WTC11 (cell line): ENCODE data around the gene NEURL1. TPM values are rescaled to one million over a fixed set of nuclear protein-coding genes. Genes with fewer than 3 reads are reported as not detected.

Experiments used
- ATAC-seq: fragments of 200-7000 bp; cut with Tn5 transposase; 2 replicates; pipeline ENCODE4 v1.10.0; 2021; ENCODE audit warnings: mild to moderate bottlenecking, moderate library complexity
- CTCF ChIA-PET: fragments of 300-600 bp; sonication (Branson Sonifier 250); formaldehyde crosslinking; loops from one replicate; lab custom pipeline; 2021; ENCODE audit warnings: antibody characterized with exemption; lab: Charles Lee
- POLR2A ChIA-PET: fragments of 350-600 bp; sonication (Branson Sonifier 250); formaldehyde crosslinking; loops from one replicate; lab custom pipeline; 2021; ENCODE audit warnings: antibody characterized with exemption; lab: Charles Lee
- DNase-seq: peaks from one replicate; pipeline ENCODE4 v3.0.0; 2021; ENCODE audit warnings: low spot score
- H3K27ac Mint-ChIP-seq: 2 replicates; pipeline ENCODE4 v1.8.0; 2021; ENCODE audit warnings: mixed read lengths
- H3K27me3 Mint-ChIP-seq: 2 replicates; pipeline ENCODE4 v1.8.0; 2021; ENCODE audit warnings: low read depth, mild to moderate bottlenecking, moderate library complexity, mixed read lengths
- H3K36me3 Mint-ChIP-seq: 2 replicates; pipeline ENCODE4 v1.8.0; 2021; ENCODE audit warnings: mixed read lengths
- H3K4me1 Mint-ChIP-seq: 2 replicates; pipeline ENCODE4 v1.8.0; 2022; ENCODE audit warnings: mixed read lengths
- H3K4me3 Mint-ChIP-seq: 2 replicates; pipeline ENCODE4 v1.8.0; 2021; ENCODE audit warnings: mild to moderate bottlenecking, moderate library complexity, mixed read lengths
- H3K9me3 Mint-ChIP-seq: 2 replicates; pipeline ENCODE4 v1.8.0; 2021; ENCODE audit warnings: mixed read lengths
- ATF1 ChIP-seq: sonication (generic); formaldehyde crosslinking; IDR thresholded peaks from 2 replicates; pipeline ENCODE4 v1.8.1; 2023; ENCODE audit warnings: mild to moderate bottlenecking, moderate library complexity, missing genetic modification reagents
- CBFB ChIP-seq: sonication (generic); formaldehyde crosslinking; IDR thresholded peaks from 2 replicates; pipeline ENCODE4 v1.8.1; 2022; ENCODE audit warnings: mild to moderate bottlenecking, low read depth, missing genetic modification reagents
- FOXK1 ChIP-seq: sonication (generic); formaldehyde crosslinking; IDR thresholded peaks from 2 replicates; pipeline ENCODE4 v1.8.0; 2022; ENCODE audit warnings: mild to moderate bottlenecking, moderate library complexity, missing genetic modification reagents
- FOXP1 ChIP-seq: sonication (generic); formaldehyde crosslinking; IDR thresholded peaks from 2 replicates; pipeline ENCODE4 v1.8.0; 2022; ENCODE audit warnings: missing genetic modification reagents, mild to moderate bottlenecking, moderate library complexity, borderline replicate concordance
- IRF2 ChIP-seq: sonication (generic); formaldehyde crosslinking; IDR thresholded peaks from 2 replicates; pipeline ENCODE4 v1.8.0; 2022; ENCODE audit warnings: low read depth, missing genetic modification reagents, borderline replicate concordance
- JUN ChIP-seq: sonication (generic); formaldehyde crosslinking; IDR thresholded peaks from 2 replicates; pipeline ENCODE4 v1.8.0; 2023; ENCODE audit warnings: mild to moderate bottlenecking, missing genetic modification reagents
- NR1H2 ChIP-seq: sonication (generic); formaldehyde crosslinking; IDR thresholded peaks from 2 replicates; pipeline ENCODE4 v1.9.0; 2021; ENCODE audit warnings: mild to moderate bottlenecking, moderate library complexity, missing genetic modification reagents
- RORB ChIP-seq: fragments of 250-450 bp; sonication (Bioruptor Pico); IDR thresholded peaks from 2 replicates; pipeline ENCODE4 v1.9.0; 2021; ENCODE audit warnings: mild to moderate bottlenecking
- SMAD4 ChIP-seq: sonication (generic); formaldehyde crosslinking; IDR thresholded peaks from 2 replicates; pipeline ENCODE4 v1.8.0; 2022; ENCODE audit warnings: mild to moderate bottlenecking, missing genetic modification reagents
- TCF7 ChIP-seq: sonication (generic); formaldehyde crosslinking; IDR thresholded peaks from 2 replicates; pipeline ENCODE4 v1.8.0; 2022; ENCODE audit warnings: mild to moderate bottlenecking, low read depth, missing genetic modification reagents, moderate library complexity
- TEAD1 ChIP-seq: sonication (generic); formaldehyde crosslinking; IDR thresholded peaks from 2 replicates; pipeline ENCODE4 v1.8.0; 2022; ENCODE audit warnings: mild to moderate bottlenecking, missing genetic modification reagents
- TP53 ChIP-seq: sonication (generic); formaldehyde crosslinking; IDR thresholded peaks from 2 replicates; pipeline ENCODE4 v1.8.1; 2023; ENCODE audit warnings: mild to moderate bottlenecking, missing genetic modification reagents
- ZBTB21 ChIP-seq: sonication (generic); formaldehyde crosslinking; IDR thresholded peaks from 2 replicates; pipeline ENCODE4 v1.8.1; 2023; ENCODE audit warnings: mild to moderate bottlenecking, missing genetic modification reagents, borderline replicate concordance
- ZNF219 ChIP-seq: sonication (generic); formaldehyde crosslinking; IDR thresholded peaks from 2 replicates; pipeline ENCODE4 v1.8.0; 2023; ENCODE audit warnings: missing genetic modification reagents, mild to moderate bottlenecking, borderline replicate concordance
- ZNF396 ChIP-seq: fragments of 250-450 bp; sonication (Bioruptor Pico); IDR thresholded peaks from 2 replicates; pipeline ENCODE4 v1.8.0; 2021; ENCODE audit warnings: mild to moderate bottlenecking, moderate library complexity, borderline replicate concordance
- ZNF416 ChIP-seq: fragments of 250-450 bp; sonication (Bioruptor Pico); IDR thresholded peaks from 2 replicates; pipeline ENCODE4 v1.9.0; 2021; ENCODE audit warnings: mild to moderate bottlenecking, inconsistent platforms
- ZNF423 ChIP-seq: fragments of 250-450 bp; sonication (Bioruptor Pico); IDR thresholded peaks from 2 replicates; pipeline ENCODE4 v2.1.2; 2022; ENCODE audit warnings: mild to moderate bottlenecking, moderate library complexity
- ZNF671 ChIP-seq: fragments of 250-450 bp; sonication (Bioruptor Pico); IDR thresholded peaks from 2 replicates; pipeline ENCODE4 v1.8.0; 2021; ENCODE audit warnings: mild to moderate bottlenecking
- total RNA-seq: library from RNA; stranded (reverse); gene quantifications from 3 replicates; pipeline ENCODE4 v1.2.3, GENCODE V29; 2021
- TF ChIP-seq, protein P1 (sequence below): sonication (generic); formaldehyde crosslinking; IDR thresholded peaks from 2 replicates; pipeline ENCODE4 v1.8.0; 2022; ENCODE audit warnings: mild to moderate bottlenecking, missing genetic modification reagents
- TF ChIP-seq, protein P2 (sequence below): sonication (generic); formaldehyde crosslinking; IDR thresholded peaks from 2 replicates; pipeline ENCODE4 v1.8.0; 2022; ENCODE audit warnings: mild to moderate bottlenecking, missing genetic modification reagents
- TF ChIP-seq, protein P3 (sequence below): sonication (generic); formaldehyde crosslinking; IDR thresholded peaks from 2 replicates; pipeline ENCODE4 v1.8.1; 2023; ENCODE audit warnings: mild to moderate bottlenecking, missing genetic modification reagents, moderate library complexity
- TF ChIP-seq, protein P4 (sequence below): fragments of 250-450 bp; sonication (Bioruptor Pico); conservative IDR thresholded peaks from 2 replicates; pipeline ENCODE4 v1.9.0; 2021; ENCODE audit warnings: mild to moderate bottlenecking
- TF ChIP-seq, protein P5 (sequence below): sonication (generic); formaldehyde crosslinking; IDR thresholded peaks from 2 replicates; pipeline ENCODE4 v1.8.1; 2022; ENCODE audit warnings: low read depth, mild to moderate bottlenecking, moderate library complexity, missing genetic modification reagents, borderline replicate concordance
- TF ChIP-seq, protein P6 (sequence below): sonication (generic); formaldehyde crosslinking; IDR thresholded peaks from 2 replicates; pipeline ENCODE4 v1.8.1; 2023; ENCODE audit warnings: mild to moderate bottlenecking, missing genetic modification reagents, moderate library complexity

NEURL1 gene
- total RNA-seq, 1 experiment from 2014 or later = 1.2 TPM

DNA sequence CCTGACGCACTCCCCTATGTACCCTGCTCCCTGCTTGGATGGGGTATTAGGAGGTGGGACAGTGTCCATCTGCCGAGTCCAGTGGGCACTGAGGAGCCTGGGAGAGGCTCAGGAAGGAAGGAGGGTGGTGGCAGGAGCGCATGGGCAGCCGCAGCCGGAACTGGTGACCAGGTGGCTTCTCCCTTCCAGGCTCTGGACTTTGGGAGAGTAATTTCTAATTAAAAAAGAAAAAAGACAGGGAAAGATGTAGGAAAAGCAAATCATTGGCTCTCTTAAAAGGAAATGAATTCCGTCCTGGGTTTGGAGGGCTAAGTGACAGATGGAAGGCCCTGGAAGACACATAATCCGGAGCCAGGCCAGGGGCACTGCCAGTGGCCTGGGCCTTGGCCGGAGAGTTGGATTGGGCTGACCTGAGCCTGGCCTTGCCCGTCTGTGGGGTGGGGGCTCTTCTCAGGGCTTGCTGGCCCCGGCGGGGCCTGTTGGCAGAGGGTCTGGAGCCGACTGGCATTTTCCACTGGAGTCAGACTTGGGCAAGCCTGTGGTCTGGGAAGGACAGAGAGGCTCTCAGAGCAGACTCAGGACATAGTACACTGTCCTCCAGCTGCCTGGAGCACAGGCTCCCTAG, 63.0 kb downstream of the NEURL1 start:
- 0 out of 2 replicates have a peak, but pooled peaks cover 3% of the 10 kb centered on the region for H3K4me1 Mint-ChIP-seq
- H3K27me3 Mint-ChIP-seq = peaks cover 26% of the 10 kb centered on the region
- POLR2A ChIA-PET = no interaction called here
- H3K4me3 Mint-ChIP-seq = peak overlapping the region; percentile 56; the same call in 1 of the 2 replicates
- CTCF ChIA-PET = interaction anchor here (3.4 kb wide), 1 partner anchor 14 kb away, joined by 12 read pairs; no protein-coding TSS in a partner anchor
- no peak for DNase-seq
- TF ChIP-seq, protein P1, sequence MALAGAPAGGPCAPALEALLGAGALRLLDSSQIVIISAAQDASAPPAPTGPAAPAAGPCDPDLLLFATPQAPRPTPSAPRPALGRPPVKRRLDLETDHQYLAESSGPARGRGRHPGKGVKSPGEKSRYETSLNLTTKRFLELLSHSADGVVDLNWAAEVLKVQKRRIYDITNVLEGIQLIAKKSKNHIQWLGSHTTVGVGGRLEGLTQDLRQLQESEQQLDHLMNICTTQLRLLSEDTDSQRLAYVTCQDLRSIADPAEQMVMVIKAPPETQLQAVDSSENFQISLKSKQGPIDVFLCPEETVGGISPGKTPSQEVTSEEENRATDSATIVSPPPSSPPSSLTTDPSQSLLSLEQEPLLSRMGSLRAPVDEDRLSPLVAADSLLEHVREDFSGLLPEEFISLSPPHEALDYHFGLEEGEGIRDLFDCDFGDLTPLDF (CRISPR knock-in tag) = no peak
- TF ChIP-seq SMAD4 (CRISPR knock-in tag) = no peak
- no peak for TF ChIP-seq ZNF396 (CRISPR knock-in tag)
- TF ChIP-seq TEAD1 = no peak
- TF ChIP-seq, all 79 proteins: peak for 0
- H3K36me3 Mint-ChIP-seq = no peaks in the 10 kb centered on the region
- H3K9me3 Mint-ChIP-seq = peaks cover 3% of the 10 kb centered on the region
- no peak overlapping the region for H3K27ac Mint-ChIP-seq
- no peak for ATAC-seq

DNA sequence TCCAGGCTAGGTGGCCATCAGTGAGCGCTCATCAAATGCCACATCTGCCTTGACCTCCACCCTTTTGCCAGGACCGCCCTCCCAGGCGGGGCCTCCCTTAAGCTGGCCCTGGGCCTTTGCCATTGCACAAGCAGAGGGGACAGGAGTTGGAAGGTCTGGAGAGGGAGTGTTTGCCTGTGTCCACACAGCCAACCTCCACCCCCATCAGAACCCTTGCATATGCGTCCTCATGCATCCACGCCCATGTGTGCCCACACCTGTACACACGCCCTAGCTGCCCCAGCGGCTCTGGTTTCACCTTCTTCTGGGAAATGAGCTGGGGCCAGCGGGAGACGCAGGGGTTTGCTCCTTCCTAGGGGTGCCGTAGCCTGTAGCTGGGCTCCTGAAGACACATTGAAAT, 64.0 kb downstream of the NEURL1 start:
- Mint-ChIP-seq H3K27me3 (peaks cover 26% of the 10 kb centered on the region), H3K36me3 (no peaks in the 10 kb centered on the region), H3K9me3 (peaks cover 3% of the 10 kb centered on the region), H3K27ac (no peak overlapping the region), H3K4me1 (0 out of 2 replicates have a peak, but pooled peaks cover 3% of the 10 kb centered on the region), H3K4me3 (no peak overlapping the region)
- ChIA-PET POLR2A (no interaction called here), CTCF (interaction anchor here (0.8 to 3.4 kb wide), 2 partner anchors 15 to 41 kb away, joined by 3 to 12 read pairs; no protein-coding TSS in a partner anchor)
- DNase-seq (no peak), ATAC-seq (no peak)
- TF ChIP-seq TCF7 (CRISPR knock-in tag) (no peak), CBFB (CRISPR knock-in tag) (no peak), ZNF416 (no peak), FOXK1 (CRISPR knock-in tag) (no peak), JUN (CRISPR knock-in tag) (no peak), IRF2 (CRISPR knock-in tag) (no peak)
- TF ChIP-seq, protein P2, sequence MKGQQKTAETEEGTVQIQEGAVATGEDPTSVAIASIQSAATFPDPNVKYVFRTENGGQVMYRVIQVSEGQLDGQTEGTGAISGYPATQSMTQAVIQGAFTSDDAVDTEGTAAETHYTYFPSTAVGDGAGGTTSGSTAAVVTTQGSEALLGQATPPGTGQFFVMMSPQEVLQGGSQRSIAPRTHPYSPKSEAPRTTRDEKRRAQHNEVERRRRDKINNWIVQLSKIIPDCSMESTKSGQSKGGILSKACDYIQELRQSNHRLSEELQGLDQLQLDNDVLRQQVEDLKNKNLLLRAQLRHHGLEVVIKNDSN = no peak
- TF ChIP-seq, protein P3, sequence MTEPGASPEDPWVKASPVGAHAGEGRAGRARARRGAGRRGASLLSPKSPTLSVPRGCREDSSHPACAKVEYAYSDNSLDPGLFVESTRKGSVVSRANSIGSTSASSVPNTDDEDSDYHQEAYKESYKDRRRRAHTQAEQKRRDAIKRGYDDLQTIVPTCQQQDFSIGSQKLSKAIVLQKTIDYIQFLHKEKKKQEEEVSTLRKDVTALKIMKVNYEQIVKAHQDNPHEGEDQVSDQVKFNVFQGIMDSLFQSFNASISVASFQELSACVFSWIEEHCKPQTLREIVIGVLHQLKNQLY = no peak
- TF ChIP-seq, protein P4, sequence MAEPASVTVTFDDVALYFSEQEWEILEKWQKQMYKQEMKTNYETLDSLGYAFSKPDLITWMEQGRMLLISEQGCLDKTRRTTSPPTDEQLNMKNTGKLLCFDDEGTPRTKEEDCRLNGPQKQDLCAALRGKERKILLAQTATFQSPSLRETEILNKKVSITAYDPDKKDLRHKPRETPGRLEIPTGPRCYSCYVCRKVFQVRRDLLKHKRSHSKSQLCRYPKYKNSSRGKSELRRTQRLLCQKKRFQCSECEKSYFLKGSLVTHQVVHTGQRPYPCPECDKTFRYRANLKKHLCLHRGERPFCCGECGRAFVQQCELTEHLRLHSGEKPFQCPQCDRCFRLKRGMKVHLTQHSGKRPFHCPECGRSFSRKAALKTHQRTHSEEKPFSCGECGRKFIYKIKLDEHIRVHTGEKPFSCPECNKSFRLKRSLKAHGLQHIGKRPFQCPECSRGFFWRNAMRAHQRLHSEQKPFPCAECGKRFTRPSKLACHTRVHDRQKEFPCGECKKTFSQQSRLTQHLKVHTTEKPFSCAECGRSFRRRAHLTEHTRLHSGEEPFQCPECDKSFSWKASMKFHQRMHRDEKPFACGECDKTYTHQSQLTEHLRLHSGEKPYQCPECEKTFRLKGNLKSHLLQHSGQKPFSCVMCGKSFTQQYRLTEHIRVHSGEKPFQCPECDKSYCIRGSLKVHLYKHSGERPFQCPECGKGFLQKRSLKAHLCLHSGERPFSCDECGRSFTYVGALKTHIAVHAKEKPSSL (CRISPR knock-in tag) = no peak
- TF ChIP-seq, protein P5, sequence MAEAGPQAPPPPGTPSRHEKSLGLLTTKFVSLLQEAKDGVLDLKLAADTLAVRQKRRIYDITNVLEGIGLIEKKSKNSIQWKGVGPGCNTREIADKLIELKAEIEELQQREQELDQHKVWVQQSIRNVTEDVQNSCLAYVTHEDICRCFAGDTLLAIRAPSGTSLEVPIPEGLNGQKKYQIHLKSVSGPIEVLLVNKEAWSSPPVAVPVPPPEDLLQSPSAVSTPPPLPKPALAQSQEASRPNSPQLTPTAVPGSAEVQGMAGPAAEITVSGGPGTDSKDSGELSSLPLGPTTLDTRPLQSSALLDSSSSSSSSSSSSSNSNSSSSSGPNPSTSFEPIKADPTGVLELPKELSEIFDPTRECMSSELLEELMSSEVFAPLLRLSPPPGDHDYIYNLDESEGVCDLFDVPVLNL = no peak

DNA sequence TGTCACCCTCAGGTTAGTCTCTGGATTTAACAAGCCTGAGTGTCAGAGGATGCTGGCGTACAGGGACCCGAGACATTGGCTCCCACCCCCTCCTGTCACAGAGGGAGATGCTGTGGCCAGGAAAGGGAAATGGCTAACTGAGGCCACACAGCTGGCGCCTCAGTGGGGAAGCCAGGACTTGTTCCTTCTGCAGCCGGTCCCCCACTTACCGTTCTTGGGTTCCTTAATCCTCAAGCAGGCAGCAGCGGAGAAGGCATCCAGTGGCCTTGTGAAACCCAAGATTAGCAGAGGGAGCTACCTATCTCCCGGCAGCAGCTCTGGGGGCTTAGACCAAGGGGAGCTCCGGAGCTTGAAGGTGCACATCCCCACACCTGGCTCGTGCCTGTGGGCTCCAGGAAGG, 65.4 kb downstream of the NEURL1 start:
- peaks cover 21% of the 10 kb centered on the region for H3K27me3 Mint-ChIP-seq
- H3K4me1 Mint-ChIP-seq = 0 out of 2 replicates have a peak, but pooled peaks cover 3% of the 10 kb centered on the region
- no peaks in the 10 kb centered on the region for H3K36me3 Mint-ChIP-seq
- H3K4me3 Mint-ChIP-seq = no peak overlapping the region
- ChIA-PET CTCF (interaction anchor here (0.6 to 3.4 kb wide), 4 partner anchors 16 to 138 kb away, joined by 3 to 12 read pairs (median 4); no protein-coding TSS in a partner anchor), POLR2A (interaction anchor here (0.6 to 0.7 kb wide), 2 partner anchors 58 to 93 kb away, joined by 3 to 8 read pairs; no protein-coding TSS in a partner anchor)
- no peak for DNase-seq
- ATAC-seq = no peak
- H3K27ac Mint-ChIP-seq = no peak overlapping the region
- H3K9me3 Mint-ChIP-seq = peaks cover 3% of the 10 kb centered on the region
- TF ChIP-seq ATF1 (CRISPR knock-in tag) = no peak
- TF ChIP-seq ZNF423 (CRISPR knock-in tag) = no peak
- TF ChIP-seq, protein P6, sequence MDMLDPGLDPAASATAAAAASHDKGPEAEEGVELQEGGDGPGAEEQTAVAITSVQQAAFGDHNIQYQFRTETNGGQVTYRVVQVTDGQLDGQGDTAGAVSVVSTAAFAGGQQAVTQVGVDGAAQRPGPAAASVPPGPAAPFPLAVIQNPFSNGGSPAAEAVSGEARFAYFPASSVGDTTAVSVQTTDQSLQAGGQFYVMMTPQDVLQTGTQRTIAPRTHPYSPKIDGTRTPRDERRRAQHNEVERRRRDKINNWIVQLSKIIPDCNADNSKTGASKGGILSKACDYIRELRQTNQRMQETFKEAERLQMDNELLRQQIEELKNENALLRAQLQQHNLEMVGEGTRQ (CRISPR knock-in tag) = no peak
- TF ChIP-seq ZNF671 (CRISPR knock-in tag) = no peak
- TF ChIP-seq FOXP1 (CRISPR knock-in tag) = no peak
- no peak for TF ChIP-seq RORB
- TF ChIP-seq ZNF219 (CRISPR knock-in tag) = no peak
- no peak for TF ChIP-seq ZBTB21 (CRISPR knock-in tag)
- TF ChIP-seq NR1H2 (CRISPR knock-in tag) = no peak
- TF ChIP-seq, protein P2 = no peak
- TF ChIP-seq CBFB (CRISPR knock-in tag) = no peak
- TF ChIP-seq TP53 (CRISPR knock-in tag) = no peak
